DMS53 treated with DMSO at 0.1 percent for 48 hours (cell line): ENCODE measurements around the gene ALAS2.
A peak's percentile ranks its signal among the peaks of the same experiment; 100 is the strongest.
"Not testable (repeated sequence)": the region's sequence is repeated elsewhere in the genome, so short reads cannot be mapped to it uniquely, and the experiment has no call there.

Source experiments
- DNase-seq: peaks from one replicate; lab custom pipeline; 2025; ENCODE audit not compliant: unreplicated experiment; lab: John Stamatoyannopoulos, UW

The ALAS2 gene

DNA sequence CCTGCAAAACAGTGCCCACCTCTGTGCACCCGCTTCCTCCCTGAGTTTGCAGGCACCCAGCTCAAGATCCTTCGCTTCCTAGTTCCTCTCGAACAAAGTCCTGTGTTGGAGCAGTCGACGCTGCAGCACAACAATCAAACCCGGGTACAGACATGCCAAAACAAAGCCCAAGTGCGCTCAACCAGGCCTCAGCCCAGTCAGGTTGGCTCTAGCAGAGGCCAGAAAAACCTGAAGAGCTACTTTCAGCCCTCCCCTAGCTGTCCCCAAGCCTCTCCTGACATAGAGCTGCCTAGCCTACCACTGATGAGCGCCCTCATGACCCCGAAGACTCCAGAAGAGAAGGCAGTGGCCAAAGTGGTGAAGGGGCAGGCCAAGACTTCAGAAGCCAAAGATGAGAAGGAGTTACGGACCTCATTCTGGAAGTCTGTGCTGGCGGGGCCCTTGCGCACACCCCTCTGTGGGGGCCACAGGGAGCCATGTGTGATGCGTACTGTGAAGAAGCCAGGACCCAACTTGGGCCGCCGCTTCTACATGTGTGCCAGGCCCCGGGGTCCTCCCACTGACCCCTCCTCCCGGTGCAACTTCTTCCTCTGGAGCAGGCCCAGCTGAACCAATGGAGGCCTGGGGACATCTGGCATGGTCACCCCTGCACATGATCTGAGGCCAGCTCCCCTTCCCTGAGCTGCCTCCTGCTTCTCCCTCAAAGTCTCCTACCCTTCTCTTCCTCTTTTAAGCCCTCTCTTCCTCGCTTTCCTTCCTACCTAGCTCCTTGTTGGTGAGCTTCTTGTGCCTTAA is 23.8 kb downstream of the ALAS2 start:
- no peak for DNase-seq

- DNase-seq, result no peak
These were observed 25.5 kb downstream of the ALAS2 start for GRCh38 chrX:55005256-55005655.

DNA sequence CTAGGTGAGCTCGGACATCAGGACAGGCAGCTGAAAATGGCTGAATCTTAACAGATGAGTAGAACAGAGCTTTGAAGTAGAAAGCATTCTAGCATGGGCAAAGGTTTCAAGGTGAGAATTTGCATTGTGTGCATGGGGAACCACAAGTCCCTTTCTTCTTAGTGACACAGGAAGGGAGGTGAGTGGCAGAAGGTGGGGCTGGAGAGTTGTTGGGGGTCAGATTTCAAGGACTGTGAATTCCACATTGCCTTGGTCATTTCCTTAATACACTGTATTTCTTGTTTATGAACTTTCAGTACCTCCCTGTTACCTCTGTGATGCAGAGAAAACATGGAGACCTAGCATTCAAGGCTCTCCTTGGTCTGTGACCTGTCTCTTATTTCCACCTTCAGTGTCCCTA is 26.5 kb downstream of the ALAS2 start:
- DNase-seq, result no peak

GRCh38 chrX:54999717-55000598 is 30.8 kb downstream of the ALAS2 start, which contains the start of gene APEX2:
TSS of gene APEX2 (plus strand) at chrX:55000363. CDS start at chrX:55000423, 60 bp downstream.
- peak; percentile 89 for DNase-seq

DNA sequence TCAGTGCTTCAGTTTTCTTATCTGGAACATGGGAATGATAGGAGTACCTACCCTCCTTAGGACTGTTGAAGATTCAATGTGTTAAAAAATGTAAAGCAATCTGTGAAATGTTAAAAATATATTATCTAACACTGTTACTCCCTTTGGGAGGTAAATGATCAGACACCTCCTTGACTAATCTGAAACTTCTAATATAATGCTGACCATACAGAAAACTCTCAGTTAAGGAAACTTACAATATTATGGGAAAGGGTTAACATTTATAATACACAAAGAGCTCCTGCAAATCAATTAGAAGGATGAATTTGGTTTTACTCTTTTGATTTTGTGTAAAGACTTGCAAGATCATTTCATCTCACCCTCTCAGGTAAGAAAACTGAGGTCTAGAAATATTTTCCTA is 35.2 kb downstream of the ALAS2 start:
- no peak for DNase-seq

GRCh38 chrX:54994668-54995351 is 36.0 kb downstream of the ALAS2 start:
- no peak for DNase-seq

DNA sequence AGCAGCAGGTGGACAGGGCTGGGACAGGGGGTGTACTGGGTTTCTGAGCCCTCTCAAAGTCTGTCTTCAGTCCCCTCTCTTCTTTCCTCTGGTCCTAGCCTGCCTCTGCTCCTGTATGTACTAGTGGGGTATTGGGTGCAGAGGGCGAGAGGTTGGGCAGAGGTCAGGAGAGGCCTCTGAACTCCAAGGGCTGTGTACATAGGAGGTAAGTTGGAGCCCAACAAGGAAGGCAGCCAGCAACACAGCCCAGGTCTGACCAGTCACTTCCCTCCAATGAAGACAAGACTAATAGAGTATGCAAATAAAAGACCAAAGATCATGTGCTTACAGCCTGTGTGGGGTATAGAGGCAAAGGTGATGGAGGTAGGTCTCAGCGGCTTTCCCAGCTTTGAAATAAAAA is 36.7 kb downstream of the ALAS2 start, which contains the start of gene PFKFB1:
Gene PFKFB1 (minus strand): TSS at position 90 of the 400 bp plus-strand sequence. CDS start 181 bp downstream, outside the sequence.
- no peak for DNase-seq

- no peak for DNase-seq
These were observed 37.7 kb downstream of the ALAS2 start for GRCh38 chrX:54992911-54993622.

DNA sequence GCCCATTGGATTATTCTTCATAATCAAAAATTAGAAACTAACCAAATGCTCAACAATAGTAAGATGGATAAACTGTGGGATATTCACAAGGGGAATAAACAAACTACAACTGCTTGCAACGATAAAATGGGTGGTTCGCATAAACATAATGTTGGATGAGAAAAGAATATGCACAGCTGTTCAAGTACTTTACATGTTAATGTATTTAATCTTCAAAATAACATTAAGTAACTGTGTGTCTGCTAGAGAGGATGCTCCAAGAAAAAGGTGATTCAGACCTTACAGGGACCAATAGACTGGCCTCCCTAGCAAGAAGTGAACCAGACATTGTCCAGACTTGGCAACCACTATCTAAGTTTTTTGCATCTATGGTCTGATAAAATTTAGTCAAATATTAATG is 39.1 kb downstream of the ALAS2 start:
- no peak for DNase-seq

DNA sequence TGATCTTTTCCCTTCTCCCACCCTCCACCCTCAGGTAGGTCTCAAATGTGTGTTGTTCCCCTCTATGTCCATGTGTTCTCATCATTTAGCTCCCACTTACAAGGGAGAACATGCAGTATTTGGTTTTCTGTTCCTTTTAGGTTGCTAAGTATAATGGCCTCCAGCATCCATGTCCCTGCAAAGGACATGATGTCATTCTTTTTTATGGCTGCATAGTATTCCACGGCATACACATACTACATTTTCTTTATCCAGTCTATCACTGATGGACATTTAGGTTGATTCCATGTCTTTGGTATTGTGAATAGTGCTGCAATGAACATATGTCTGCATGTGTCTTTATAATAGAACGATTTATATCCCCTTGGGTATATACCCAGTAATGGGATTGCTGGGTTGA is 47.5 kb downstream of the ALAS2 start:
- not testable (repeated sequence) for DNase-seq

GRCh38 chrX:54980334-54980733 is 50.4 kb downstream of the ALAS2 start:
- DNase-seq, result no peak

GRCh38 chrX:54979432-54979831 is 51.3 kb downstream of the ALAS2 start:
- no peak for DNase-seq

- no peak for DNase-seq
These were observed 52.3 kb downstream of the ALAS2 start for GRCh38 chrX:54978448-54978847.

- no peak for DNase-seq
These were observed 53.4 kb downstream of the ALAS2 start for GRCh38 chrX:54977387-54977786.

- no peak for DNase-seq
These were observed 65.8 kb downstream of the ALAS2 start for GRCh38 chrX:54964766-54965497.

GRCh38 chrX:54961750-54962149 is 69.0 kb downstream of the ALAS2 start:
- DNase-seq, result no peak
